ENCODE measurements around the gene FNDC10. TPM values are rescaled to one million over a fixed set of nuclear protein-coding genes. Genes with fewer than 3 reads are reported as not detected.

The FNDC10 gene
- total RNA-seq, 1 experiment from 2014 or later = not detected

- H2AFZ ChIP-seq (ENCODE audit: low read length) = no peak overlapping the region
- H4K20me1 ChIP-seq (ENCODE audit: insufficient read depth, low read depth, low read length) = peaks cover 16% of the 10 kb centered on the region
- H3K4me2 ChIP-seq (ENCODE audit: low read depth, low read length, poor library complexity, severe bottlenecking) = no peak overlapping the region
- peaks cover 13% of the 10 kb centered on the region for H3K4me1 ChIP-seq (ENCODE audit: low read length)
- DNase-seq = peak; percentile 73
- H3K9me3 ChIP-seq (ENCODE audit: low read length) = no peaks in the 10 kb centered on the region
- H3K4me3 ChIP-seq (ENCODE audit: low read length) = no peak overlapping the region
- no peaks in the 10 kb centered on the region for H3K36me3 ChIP-seq (ENCODE audit: insufficient read depth, low read length)
- H3K79me2 ChIP-seq (ENCODE audit: low read length) = peaks cover 7% of the 10 kb centered on the region; the same call in 1 of the 2 replicates
- no peak overlapping the region for H3K27ac ChIP-seq (ENCODE audit: low read length)
- H3K27me3 ChIP-seq (ENCODE audit: low read length) = no peaks in the 10 kb centered on the region
- no peak overlapping the region for H3K9ac ChIP-seq (ENCODE audit: low read length)
- no peaks in the 10 kb centered on the region for H3K9me2 ChIP-seq (replicated peaks; ENCODE audit: insufficient read depth, low read length)
These were observed 20.0 kb upstream of the FNDC10 start for GRCh38 chr1:1619917-1620361.

DNA sequence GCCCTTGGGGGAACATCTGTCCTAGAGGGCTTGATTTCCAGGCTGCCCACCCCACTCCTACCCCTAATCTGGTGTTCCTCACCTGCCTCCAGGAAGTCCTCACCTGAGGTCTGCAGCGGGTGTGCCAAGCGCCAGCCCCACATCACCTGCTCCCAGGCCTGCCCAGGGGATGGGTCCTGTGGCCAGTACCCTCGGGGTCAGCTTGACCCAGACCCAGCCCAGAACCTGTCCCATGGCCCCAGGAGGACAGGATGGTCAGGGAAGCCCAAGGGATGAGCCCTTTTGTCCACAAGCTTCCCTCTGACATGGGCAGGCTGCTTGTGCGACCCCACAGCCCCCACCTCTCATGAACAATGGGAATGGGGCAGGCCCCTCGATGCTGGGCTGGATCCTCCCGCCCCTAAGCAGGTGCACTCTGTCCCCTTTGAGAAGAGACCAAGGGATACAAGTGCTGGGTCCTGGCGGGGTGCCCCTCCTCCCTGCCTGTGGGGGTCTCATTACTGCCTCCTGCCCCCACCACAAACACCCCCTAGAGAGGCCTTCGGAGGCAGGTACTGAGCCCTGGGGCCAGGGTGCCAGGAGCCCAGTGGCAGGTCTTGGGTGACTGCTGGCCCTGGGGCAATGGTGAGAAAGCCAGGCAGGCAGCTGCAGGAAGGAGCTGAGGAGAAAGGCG, 18.6 kb upstream of the FNDC10 start:
- DNase-seq = no peak
- H3K27ac ChIP-seq (ENCODE audit: low read length) = no peak overlapping the region
- H3K9me2 ChIP-seq (replicated peaks; ENCODE audit: insufficient read depth, low read length) = no peaks in the 10 kb centered on the region
- H3K36me3 ChIP-seq (ENCODE audit: insufficient read depth, low read length) = no peaks in the 10 kb centered on the region
- peaks cover 27% of the 10 kb centered on the region for H4K20me1 ChIP-seq (ENCODE audit: insufficient read depth, low read depth, low read length)
- H3K9ac ChIP-seq (ENCODE audit: low read length) = no peak overlapping the region
- no peaks in the 10 kb centered on the region for H3K27me3 ChIP-seq (ENCODE audit: low read length)
- H3K4me1 ChIP-seq (ENCODE audit: low read length) = peaks cover 23% of the 10 kb centered on the region
- H3K79me2 ChIP-seq (ENCODE audit: low read length) = peaks cover 14% of the 10 kb centered on the region; the same call in 1 of the 2 replicates
- H2AFZ ChIP-seq (ENCODE audit: low read length) = no peak overlapping the region
- H3K4me3 ChIP-seq (ENCODE audit: low read length) = no peak overlapping the region
- H3K4me2 ChIP-seq (ENCODE audit: low read depth, low read length, poor library complexity, severe bottlenecking) = no peak overlapping the region
- H3K9me3 ChIP-seq (ENCODE audit: low read length) = no peaks in the 10 kb centered on the region

DNA sequence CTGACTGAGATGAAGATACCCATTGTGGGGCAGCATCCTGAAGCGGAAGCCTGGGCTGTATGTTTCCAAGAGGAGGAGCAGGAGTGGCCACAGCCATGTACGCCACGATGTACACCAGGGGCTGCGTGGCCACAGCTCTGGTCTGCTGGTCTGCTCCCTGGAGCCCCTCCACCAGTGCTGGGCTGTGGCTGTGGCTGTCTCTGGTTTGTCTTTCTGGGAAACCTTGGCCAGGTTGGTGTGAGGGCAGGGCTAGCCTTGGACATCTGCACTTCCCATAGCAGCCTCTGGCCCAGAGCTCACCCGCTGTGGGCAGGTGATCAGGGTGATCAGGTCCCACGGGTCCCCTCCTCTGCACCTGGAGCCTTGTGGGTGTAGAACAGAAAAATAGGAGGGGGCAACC, 18.0 kb upstream of the FNDC10 start:
- no peak overlapping the region for H2AFZ ChIP-seq (ENCODE audit: low read length)
- peaks cover 14% of the 10 kb centered on the region; the same call in 1 of the 2 replicates for H3K79me2 ChIP-seq (ENCODE audit: low read length)
- no peak for DNase-seq

DNA sequence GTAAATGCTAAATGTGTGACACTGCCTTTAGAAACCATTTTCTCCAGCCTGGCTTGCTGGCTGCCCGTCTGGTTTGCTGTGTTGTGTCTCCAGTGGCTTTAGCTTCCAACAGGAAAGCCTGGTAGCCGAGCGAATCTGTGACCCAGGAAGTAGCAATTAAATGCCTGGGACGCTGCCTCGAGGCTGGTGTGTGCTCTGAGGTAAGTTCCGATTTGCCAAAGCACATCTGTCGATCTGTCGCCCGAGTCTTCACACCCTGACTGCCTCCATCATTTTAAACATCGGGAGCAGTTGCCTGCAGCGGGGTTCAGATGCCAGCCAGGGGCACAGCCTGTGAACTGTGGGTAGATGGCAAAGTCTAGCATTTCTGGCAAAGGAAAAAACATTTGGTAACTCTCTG, 17.6 kb upstream of the FNDC10 start:
- Histone ChIP-seq H3K27ac (ENCODE audit: low read length) (no peak overlapping the region), H3K79me2 (ENCODE audit: low read length) (peaks cover 14% of the 10 kb centered on the region; the same call in 1 of the 2 replicates), H4K20me1 (ENCODE audit: insufficient read depth, low read depth, low read length) (peaks cover 27% of the 10 kb centered on the region), H3K9ac (ENCODE audit: low read length) (no peak overlapping the region), H3K36me3 (ENCODE audit: insufficient read depth, low read length) (no peaks in the 10 kb centered on the region), H3K9me3 (ENCODE audit: low read length) (no peaks in the 10 kb centered on the region), H3K4me3 (ENCODE audit: low read length) (no peak overlapping the region), H2AFZ (ENCODE audit: low read length) (no peak overlapping the region), H3K27me3 (ENCODE audit: low read length) (no peaks in the 10 kb centered on the region), H3K9me2 (replicated peaks; ENCODE audit: insufficient read depth, low read length) (no peaks in the 10 kb centered on the region), H3K4me1 (ENCODE audit: low read length) (peaks cover 23% of the 10 kb centered on the region), H3K4me2 (ENCODE audit: low read depth, low read length, poor library complexity, severe bottlenecking) (peak overlapping the region; percentile 100)
- DNase-seq = no peak

More for the DNA sequence above, 18.0 kb upstream of the FNDC10 start:
- Histone ChIP-seq H3K4me3 (ENCODE audit: low read length) (no peak overlapping the region), H4K20me1 (ENCODE audit: insufficient read depth, low read depth, low read length) (peaks cover 27% of the 10 kb centered on the region), H3K9me2 (replicated peaks; ENCODE audit: insufficient read depth, low read length) (no peaks in the 10 kb centered on the region), H3K9me3 (ENCODE audit: low read length) (no peaks in the 10 kb centered on the region), H3K36me3 (ENCODE audit: insufficient read depth, low read length) (no peaks in the 10 kb centered on the region), H3K4me2 (ENCODE audit: low read depth, low read length, poor library complexity, severe bottlenecking) (no peak overlapping the region), H3K4me1 (ENCODE audit: low read length) (peaks cover 23% of the 10 kb centered on the region), H3K27me3 (ENCODE audit: low read length) (no peaks in the 10 kb centered on the region), H3K27ac (ENCODE audit: low read length) (no peak overlapping the region), H3K9ac (ENCODE audit: low read length) (no peak overlapping the region)

- Histone ChIP-seq H3K36me3 (ENCODE audit: insufficient read depth, low read length) (no peaks in the 10 kb centered on the region), H3K9me2 (replicated peaks; ENCODE audit: insufficient read depth, low read length) (no peaks in the 10 kb centered on the region), H3K4me3 (ENCODE audit: low read length) (peak overlapping the region; percentile 99), H3K9ac (ENCODE audit: low read length) (peak overlapping the region; percentile 100), H3K4me2 (ENCODE audit: low read depth, low read length, poor library complexity, severe bottlenecking) (peak overlapping the region; percentile 100), H3K27me3 (ENCODE audit: low read length) (no peaks in the 10 kb centered on the region), H4K20me1 (ENCODE audit: insufficient read depth, low read depth, low read length) (peaks cover 27% of the 10 kb centered on the region), H2AFZ (ENCODE audit: low read length) (no peak overlapping the region), H3K9me3 (ENCODE audit: low read length) (no peaks in the 10 kb centered on the region), H3K4me1 (ENCODE audit: low read length) (peaks cover 23% of the 10 kb centered on the region), H3K79me2 (ENCODE audit: low read length) (peaks cover 14% of the 10 kb centered on the region; the same call in 1 of the 2 replicates), H3K27ac (ENCODE audit: low read length) (no peak overlapping the region)
- DNase-seq = no peak
These were observed 16.9 kb upstream of the FNDC10 start for GRCh38 chr1:1616838-1617237.

DNA sequence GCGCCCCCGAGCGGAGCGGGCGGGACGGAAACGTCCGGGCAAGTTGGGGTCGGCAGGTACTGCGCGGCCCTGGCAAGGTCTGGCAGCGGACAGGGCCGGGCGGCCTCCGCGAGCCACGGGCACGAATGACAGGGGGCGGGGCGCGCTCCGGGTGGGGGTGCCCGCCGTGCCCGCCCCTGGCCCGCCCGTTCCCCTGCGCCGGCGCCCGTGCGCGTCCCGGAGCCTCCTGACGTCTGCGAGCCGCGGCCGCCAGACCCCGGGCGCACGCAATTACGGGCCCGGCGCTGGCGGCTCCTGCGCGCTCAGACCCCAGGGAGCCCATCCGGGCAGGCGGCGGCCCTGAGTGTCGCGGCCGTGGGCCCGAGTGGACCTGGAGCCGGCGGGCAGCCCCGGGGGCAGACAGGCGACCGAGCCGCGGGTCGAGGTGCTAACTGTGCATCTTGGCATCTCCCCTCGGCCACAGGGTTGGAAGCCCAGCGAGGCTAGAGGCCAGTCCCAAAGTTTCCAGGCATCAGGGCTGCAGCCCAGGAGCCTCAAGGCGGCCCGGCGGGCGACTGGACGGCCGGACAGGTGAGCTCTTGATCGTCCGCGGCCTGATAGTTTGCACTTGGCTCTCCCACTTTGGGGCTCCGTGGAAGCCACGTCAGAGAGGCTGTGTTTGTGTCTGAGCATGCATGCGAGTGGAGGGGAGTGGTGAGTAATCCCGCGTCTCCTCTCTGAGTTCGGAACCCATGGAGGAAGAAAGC, 16.3 kb upstream of the FNDC10 start:
- Histone ChIP-seq H3K79me2 (ENCODE audit: low read length) (peaks cover 14% of the 10 kb centered on the region; the same call in 1 of the 2 replicates), H3K36me3 (ENCODE audit: insufficient read depth, low read length) (no peaks in the 10 kb centered on the region), H3K27ac (ENCODE audit: low read length) (no peak overlapping the region), H3K9ac (ENCODE audit: low read length) (peak overlapping the region; percentile 100), H3K4me3 (ENCODE audit: low read length) (peak overlapping the region; percentile 99), H3K9me3 (ENCODE audit: low read length) (no peaks in the 10 kb centered on the region), H4K20me1 (ENCODE audit: insufficient read depth, low read depth, low read length) (peaks cover 27% of the 10 kb centered on the region), H3K9me2 (replicated peaks; ENCODE audit: insufficient read depth, low read length) (no peaks in the 10 kb centered on the region), H3K4me1 (ENCODE audit: low read length) (peaks cover 23% of the 10 kb centered on the region), H3K4me2 (ENCODE audit: low read depth, low read length, poor library complexity, severe bottlenecking) (peak overlapping the region; percentile 100), H3K27me3 (ENCODE audit: low read length) (no peaks in the 10 kb centered on the region), H2AFZ (ENCODE audit: low read length) (no peak overlapping the region)
- DNase-seq = peak; percentile 62

DNA sequence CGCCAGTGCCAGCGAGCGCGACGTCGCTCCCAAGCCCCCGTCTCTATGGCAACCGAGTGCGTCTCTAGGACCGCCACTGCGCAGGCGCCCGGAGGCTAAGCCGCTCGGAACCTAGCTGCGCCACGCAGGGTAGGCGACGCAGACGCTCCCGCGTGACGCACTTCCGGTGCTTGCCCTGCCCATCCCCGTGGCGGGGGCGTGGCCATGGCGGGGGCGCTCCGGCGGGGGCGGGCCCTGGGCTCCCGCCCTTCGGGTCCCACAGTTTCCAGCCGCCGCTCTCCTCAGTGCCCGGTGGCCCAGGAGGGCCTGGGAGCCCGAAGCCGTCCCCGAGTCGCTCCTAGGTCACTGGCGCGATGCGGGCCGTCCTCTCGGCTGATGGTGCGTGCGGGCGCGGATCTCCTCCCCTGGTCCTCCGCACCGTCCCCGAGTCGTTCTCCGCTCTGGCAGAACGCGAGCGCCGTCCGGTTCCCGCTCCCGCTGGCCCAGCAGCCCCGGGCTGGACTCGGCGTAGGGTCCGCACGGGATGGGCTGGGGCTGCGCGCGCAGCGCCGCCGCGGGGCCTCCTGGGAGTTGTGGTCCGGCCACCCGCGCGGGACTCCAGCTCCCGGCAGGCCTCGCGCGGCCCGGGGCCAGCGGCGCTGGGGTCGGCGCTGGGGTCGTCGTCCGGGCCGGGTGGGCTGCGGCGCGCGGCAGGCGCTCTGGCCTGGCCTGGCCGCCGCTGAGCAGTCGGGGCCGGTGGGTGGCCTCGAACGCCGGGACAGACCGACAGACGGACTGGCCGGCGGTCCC, 15.5 kb upstream of the FNDC10 start, which contains the start of gene MIB2:
TSS of gene MIB2 (plus strand) at position 245 of the 789 bp plus-strand sequence. CDS start 7,953 bp downstream, outside the sequence.
- Histone ChIP-seq H3K36me3 (ENCODE audit: insufficient read depth, low read length) (no peaks in the 10 kb centered on the region), H3K4me1 (ENCODE audit: low read length) (peaks cover 23% of the 10 kb centered on the region), H3K9me3 (ENCODE audit: low read length) (no peaks in the 10 kb centered on the region), H3K79me2 (ENCODE audit: low read length) (peaks cover 14% of the 10 kb centered on the region; the same call in 1 of the 2 replicates), H4K20me1 (ENCODE audit: insufficient read depth, low read depth, low read length) (peaks cover 22% of the 10 kb centered on the region), H3K4me3 (ENCODE audit: low read length) (peak within 1 kb of the TSS; percentile 99), H2AFZ (ENCODE audit: low read length) (peak within 1 kb of the TSS; percentile 93; the same call in 1 of the 2 replicates), H3K9me2 (replicated peaks; ENCODE audit: insufficient read depth, low read length) (no peaks in the 10 kb centered on the region), H3K4me2 (ENCODE audit: low read depth, low read length, poor library complexity, severe bottlenecking) (peak within 1 kb of the TSS; percentile 100), H3K27ac (ENCODE audit: low read length) (peak within 1 kb of the TSS; percentile 90), H3K9ac (ENCODE audit: low read length) (peak within 1 kb of the TSS; percentile 100), H3K27me3 (ENCODE audit: low read length) (no peaks in the 10 kb centered on the region)
- DNase-seq = peak; percentile 99
